WTC11 (cell line): ENCODE measurements around the gene PAQR9. TPM values are rescaled to one million over a fixed set of nuclear protein-coding genes. Genes with fewer than 3 reads are reported as not detected.
A peak's percentile ranks its signal among the peaks of the same experiment; 100 is the strongest.

Experiments used
- ATAC-seq: fragments of 200-7000 bp; cut with Tn5 transposase; 2 replicates; pipeline ENCODE4 v1.10.0; 2021; ENCODE audit warnings: mild to moderate bottlenecking, moderate library complexity
- CTCF ChIA-PET: fragments of 300-600 bp; sonication (Branson Sonifier 250); formaldehyde crosslinking; loops from one replicate; lab custom pipeline; 2021; ENCODE audit warnings: antibody characterized with exemption; lab: Charles Lee
- POLR2A ChIA-PET: fragments of 350-600 bp; sonication (Branson Sonifier 250); formaldehyde crosslinking; loops from one replicate; lab custom pipeline; 2021; ENCODE audit warnings: antibody characterized with exemption; lab: Charles Lee
- DNase-seq: peaks from one replicate; pipeline ENCODE4 v3.0.0; 2021; ENCODE audit warnings: low spot score
- H3K27ac Mint-ChIP-seq: 2 replicates; pipeline ENCODE4 v1.8.0; 2021; ENCODE audit warnings: mixed read lengths
- H3K27me3 Mint-ChIP-seq: 2 replicates; pipeline ENCODE4 v1.8.0; 2021; ENCODE audit warnings: low read depth, mild to moderate bottlenecking, moderate library complexity, mixed read lengths
- H3K36me3 Mint-ChIP-seq: 2 replicates; pipeline ENCODE4 v1.8.0; 2021; ENCODE audit warnings: mixed read lengths
- H3K4me1 Mint-ChIP-seq: 2 replicates; pipeline ENCODE4 v1.8.0; 2022; ENCODE audit warnings: mixed read lengths
- H3K4me3 Mint-ChIP-seq: 2 replicates; pipeline ENCODE4 v1.8.0; 2021; ENCODE audit warnings: mild to moderate bottlenecking, moderate library complexity, mixed read lengths
- H3K9me3 Mint-ChIP-seq: 2 replicates; pipeline ENCODE4 v1.8.0; 2021; ENCODE audit warnings: mixed read lengths
- ATF2 ChIP-seq: sonication (generic); formaldehyde crosslinking; IDR thresholded peaks from 2 replicates; pipeline ENCODE4 v1.8.1; 2022; ENCODE audit warnings: low read depth, missing genetic modification reagents, borderline replicate concordance
- ATF3 ChIP-seq: sonication (generic); formaldehyde crosslinking; conservative IDR thresholded peaks from 2 replicates; pipeline ENCODE4 v1.8.1; 2022; ENCODE audit warnings: mild to moderate bottlenecking, missing genetic modification reagents
- CBFB ChIP-seq: sonication (generic); formaldehyde crosslinking; IDR thresholded peaks from 2 replicates; pipeline ENCODE4 v1.8.1; 2022; ENCODE audit warnings: mild to moderate bottlenecking, low read depth, missing genetic modification reagents
- CTCF ChIP-seq: fragments of 200-600 bp; IDR thresholded peaks from 2 replicates; pipeline ENCODE4 v1.8.0; 2022; ENCODE audit warnings: antibody characterized with exemption
- ELF4 ChIP-seq: sonication (generic); formaldehyde crosslinking; IDR thresholded peaks from 2 replicates; pipeline ENCODE4 v1.8.1; 2022; ENCODE audit warnings: low read depth, mild to moderate bottlenecking, moderate library complexity, missing genetic modification reagents
- FOXK1 ChIP-seq: sonication (generic); formaldehyde crosslinking; IDR thresholded peaks from 2 replicates; pipeline ENCODE4 v1.8.0; 2022; ENCODE audit warnings: mild to moderate bottlenecking, moderate library complexity, missing genetic modification reagents
- FOXP4 ChIP-seq: sonication (generic); formaldehyde crosslinking; IDR thresholded peaks from 2 replicates; pipeline ENCODE4 v1.8.0; 2022; ENCODE audit warnings: mild to moderate bottlenecking, missing genetic modification reagents
- GABPB1 ChIP-seq: sonication (generic); formaldehyde crosslinking; IDR thresholded peaks from 2 replicates; pipeline ENCODE4 v1.8.1; 2023; ENCODE audit warnings: mild to moderate bottlenecking, missing genetic modification reagents
- GRHL2 ChIP-seq: fragments of 250-450 bp; sonication (Bioruptor Pico); IDR thresholded peaks from 2 replicates; pipeline ENCODE4 v1.8.0; 2022; ENCODE audit warnings: mild to moderate bottlenecking, moderate library complexity; ENCODE audit not compliant: insufficient replicate concordance, severe bottlenecking
- GTF2I ChIP-seq: fragments of 250-450 bp; sonication (Bioruptor Pico); conservative IDR thresholded peaks from 2 replicates; pipeline ENCODE4 v1.4.0; 2021; ENCODE audit warnings: mild to moderate bottlenecking
- MLX ChIP-seq: sonication (generic); formaldehyde crosslinking; IDR thresholded peaks from 2 replicates; pipeline ENCODE4 v1.8.1; 2023; ENCODE audit warnings: mild to moderate bottlenecking, missing genetic modification reagents, moderate library complexity
- RELA ChIP-seq: sonication (generic); formaldehyde crosslinking; IDR thresholded peaks from 2 replicates; pipeline ENCODE4 v1.8.1; 2022; ENCODE audit warnings: missing genetic modification reagents, mild to moderate bottlenecking, borderline replicate concordance
- SMAD3 ChIP-seq: sonication (generic); formaldehyde crosslinking; IDR thresholded peaks from 2 replicates; pipeline ENCODE4 v1.8.0; 2022; ENCODE audit warnings: missing genetic modification reagents, mild to moderate bottlenecking, borderline replicate concordance
- TCF7 ChIP-seq: sonication (generic); formaldehyde crosslinking; IDR thresholded peaks from 2 replicates; pipeline ENCODE4 v1.8.0; 2022; ENCODE audit warnings: mild to moderate bottlenecking, low read depth, missing genetic modification reagents, moderate library complexity
- TP53 ChIP-seq: sonication (generic); formaldehyde crosslinking; IDR thresholded peaks from 2 replicates; pipeline ENCODE4 v1.8.1; 2023; ENCODE audit warnings: mild to moderate bottlenecking, missing genetic modification reagents
- ZNF138 ChIP-seq: sonication (generic); formaldehyde crosslinking; conservative IDR thresholded peaks from 2 replicates; pipeline ENCODE4 v1.8.1; 2022; ENCODE audit warnings: mild to moderate bottlenecking, moderate library complexity, missing genetic modification reagents
- ZNF396 ChIP-seq: fragments of 250-450 bp; sonication (Bioruptor Pico); IDR thresholded peaks from 2 replicates; pipeline ENCODE4 v1.8.0; 2021; ENCODE audit warnings: mild to moderate bottlenecking, moderate library complexity, borderline replicate concordance
- ZNF512 ChIP-seq: sonication (generic); formaldehyde crosslinking; IDR thresholded peaks from 2 replicates; pipeline ENCODE4 v1.8.1; 2022; ENCODE audit warnings: missing genetic modification reagents, borderline replicate concordance
- ZNF671 ChIP-seq: fragments of 250-450 bp; sonication (Bioruptor Pico); IDR thresholded peaks from 2 replicates; pipeline ENCODE4 v1.8.0; 2021; ENCODE audit warnings: mild to moderate bottlenecking
- total RNA-seq: library from RNA; stranded (reverse); gene quantifications from 3 replicates; pipeline ENCODE4 v1.2.3, GENCODE V29; 2021

PAQR9 gene
- total RNA-seq, 1 experiment from 2014 or later: 2.0 TPM

GRCh38 chr3:142981108-142981507 lies 17.6 kb upstream of the PAQR9 start:
- Mint-ChIP-seq H3K4me1 (peaks cover 18% of the 10 kb centered on the region), H3K27me3 (no peaks in the 10 kb centered on the region), H3K4me3 (no peak overlapping the region), H3K27ac (no peak overlapping the region), H3K9me3 (no peaks in the 10 kb centered on the region), H3K36me3 (no peaks in the 10 kb centered on the region)
- CTCF ChIA-PET: interaction anchor here (0.6 to 2.3 kb wide), 13 partner anchors 9 to 153 kb away, joined by 3 to 20 read pairs (median 4); partner anchors contain the start of gene U2SURP
- peak; percentile 89 for ATAC-seq
- POLR2A ChIA-PET: interaction anchor here (0.9 to 1.8 kb wide), 2 partner anchors 12 to 20 kb away, joined by 3 to 9 read pairs; partner anchors contain the start of gene U2SURP
- DNase-seq: no peak
- TF ChIP-seq ATF2 (CRISPR knock-in tag): no peak
- no peak for TF ChIP-seq ZNF671 (CRISPR knock-in tag)
- TF ChIP-seq GRHL2 (CRISPR knock-in tag): no peak
- TF ChIP-seq ATF3: no peak
- TF ChIP-seq CBFB (CRISPR knock-in tag): no peak
- TF ChIP-seq TP53 (CRISPR knock-in tag): no peak
- TF ChIP-seq GABPB1 (CRISPR knock-in tag): no peak
- TF ChIP-seq ELF4 (CRISPR knock-in tag): no peak
- TF ChIP-seq, all 79 proteins: peak for 0

- Mint-ChIP-seq H3K9me3 (no peaks in the 10 kb centered on the region), H3K4me1 (peaks cover 13% of the 10 kb centered on the region), H3K27me3 (no peaks in the 10 kb centered on the region; the same call in 1 of the 2 replicates), H3K36me3 (no peaks in the 10 kb centered on the region), H3K4me3 (no peak overlapping the region), H3K27ac (no peak overlapping the region)
- no peak for DNase-seq
- ChIA-PET CTCF (interaction anchor here (1.0 kb wide), 1 partner anchor 46 kb away, joined by 3 read pairs; no protein-coding TSS in a partner anchor), POLR2A (no interaction called here)
- ATAC-seq: no peak
- TF ChIP-seq FOXK1 (CRISPR knock-in tag) (no peak), FOXP4 (CRISPR knock-in tag) (no peak), RELA (no peak), ZNF138 (CRISPR knock-in tag) (no peak), MLX (CRISPR knock-in tag) (no peak), CBFB (CRISPR knock-in tag) (no peak), ZNF512 (CRISPR knock-in tag) (no peak), ZNF396 (CRISPR knock-in tag) (no peak), SMAD3 (CRISPR knock-in tag) (no peak), TCF7 (CRISPR knock-in tag) (no peak), CTCF (no peak), GTF2I (no peak)
- TF ChIP-seq, all 79 proteins: peak for 0
Observed at GRCh38 chr3:142977399-142977728, 13.9 kb upstream of the PAQR9 start.
